Measurements from ENCODE around the gene TMPRSS5.

- TF ChIP-seq POLR2AphosphoS5 (IDR thresholded peaks at IDR 0.05; ENCODE audit: low read depth) (no peak), CTCF (IDR thresholded peaks at IDR 0.05; ENCODE audit: insufficient read depth, low read length) (no peak), GABPA (IDR thresholded peaks at IDR 0.05; ENCODE audit: low read depth) (no peak)
These were observed at the start of gene TMPRSS5 for GRCh38 chr11:113705871-113706655.
